PFSK-1 (cell line): ENCODE measurements around the gene SLC32A1.

Experiments used
- POLR2AphosphoS5 ChIP-seq: IDR thresholded peaks from 2 replicates; pipeline ENCODE4 v1.6.1; 2012; ENCODE audit warnings: low read depth, mild to moderate bottlenecking, control low read depth, low read length, moderate library complexity
- SIN3A ChIP-seq: IDR thresholded peaks from 2 replicates; pipeline ENCODE4 v1.6.1; 2012; ENCODE audit warnings: mild to moderate bottlenecking, low read length, moderate library complexity, borderline replicate concordance; ENCODE audit not compliant: insufficient read depth

DNA sequence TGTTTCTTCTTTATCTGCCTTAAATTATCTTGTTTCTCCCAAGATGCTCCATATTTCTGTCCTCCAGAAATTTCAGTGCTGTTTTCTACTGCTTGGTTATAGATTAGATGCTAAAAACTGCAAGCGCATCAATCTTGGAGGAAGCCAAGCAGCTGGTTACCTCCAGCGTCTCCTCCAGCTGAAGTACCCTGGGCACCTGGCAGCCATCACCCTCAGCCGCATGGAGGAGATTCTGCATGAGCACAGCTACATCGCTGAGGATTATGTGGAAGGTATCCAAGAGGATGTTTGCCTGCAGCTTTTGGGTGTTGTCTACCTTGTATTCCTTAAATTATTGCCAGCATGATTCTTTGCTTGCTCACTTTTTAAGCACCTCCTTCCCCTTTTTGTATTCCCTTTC lies 27.7 kb downstream of the SLC32A1 start:
- TF ChIP-seq POLR2AphosphoS5: no peak
- no peak for TF ChIP-seq SIN3A
